ENCODE results near the gene BCAS1.
"Not testable (repeated sequence)": the region's sequence is repeated elsewhere in the genome, so short reads cannot be mapped to it uniquely, and the experiment has no call there.

BCAS1 gene

GRCh38 chr20:53984356-53985149, 85.8 kb downstream of the BCAS1 start:
- no peak for DNase-seq (ENCODE audit: low read depth)

- DNase-seq (ENCODE audit: low read depth): no peak
These were observed 87.0 kb downstream of the BCAS1 start for GRCh38 chr20:53983401-53983800.

- DNase-seq (ENCODE audit: low read depth): no peak
These were observed 87.8 kb downstream of the BCAS1 start for GRCh38 chr20:53982624-53983023.

- no peak for DNase-seq (ENCODE audit: low read depth)
These were observed 88.5 kb downstream of the BCAS1 start for GRCh38 chr20:53981752-53982437.

- DNase-seq (ENCODE audit: low read depth): no peak
These were observed 89.3 kb downstream of the BCAS1 start for GRCh38 chr20:53981130-53981529.

GRCh38 chr20:53980031-53980465, 90.3 kb downstream of the BCAS1 start:
- DNase-seq (ENCODE audit: low read depth): no peak

- DNase-seq (ENCODE audit: low read depth): no peak
These were observed 91.9 kb downstream of the BCAS1 start for GRCh38 chr20:53978497-53978896.

GRCh38 chr20:53977391-53977790, 93.0 kb downstream of the BCAS1 start:
- no peak for DNase-seq (ENCODE audit: low read depth)

GRCh38 chr20:53975761-53976160, 94.6 kb downstream of the BCAS1 start:
- DNase-seq (ENCODE audit: low read depth): no peak

GRCh38 chr20:53974785-53975555, 95.4 kb downstream of the BCAS1 start:
- DNase-seq (ENCODE audit: low read depth): no peak

- DNase-seq (ENCODE audit: low read depth): not testable (repeated sequence)
These were observed 96.5 kb downstream of the BCAS1 start for GRCh38 chr20:53973882-53974281.

GRCh38 chr20:53972179-53972578, 98.2 kb downstream of the BCAS1 start:
- DNase-seq (ENCODE audit: low read depth): no peak

GRCh38 chr20:53971096-53971683, 99.2 kb downstream of the BCAS1 start:
- no peak for DNase-seq (ENCODE audit: low read depth)

GRCh38 chr20:53970232-53970631, 100.2 kb downstream of the BCAS1 start:
- no peak for DNase-seq (ENCODE audit: low read depth)

GRCh38 chr20:53967527-53967926, 102.9 kb downstream of the BCAS1 start:
- DNase-seq (ENCODE audit: low read depth): no peak

GRCh38 chr20:53966774-53967398, 103.5 kb downstream of the BCAS1 start:
- no peak for DNase-seq (ENCODE audit: low read depth)

- no peak for DNase-seq (ENCODE audit: low read depth)
These were observed 105.7 kb downstream of the BCAS1 start for GRCh38 chr20:53964501-53965253.

- no peak for DNase-seq (ENCODE audit: low read depth)
These were observed 106.3 kb downstream of the BCAS1 start for GRCh38 chr20:53964067-53964466.

GRCh38 chr20:53963635-53964034, 106.8 kb downstream of the BCAS1 start:
- no peak for DNase-seq (ENCODE audit: low read depth)

GRCh38 chr20:53962388-53962787, 108.0 kb downstream of the BCAS1 start:
- no peak for DNase-seq (ENCODE audit: low read depth)

- no peak for DNase-seq (ENCODE audit: low read depth)
These were observed 108.9 kb downstream of the BCAS1 start for GRCh38 chr20:53961527-53961926.
